HG03196 (cell line): ENCODE measurements around the gene TIGIT.
"Not testable (repeated sequence)": the region's sequence is repeated elsewhere in the genome, so short reads cannot be mapped to it uniquely, and the experiment has no call there.

Source experiments
- ATAC-seq: cut with Tn5 transposase; IDR thresholded peaks from one replicate; pipeline ENCODE4 v1.9.1; 2021; ENCODE audit not compliant: unreplicated experiment

TIGIT gene

DNA sequence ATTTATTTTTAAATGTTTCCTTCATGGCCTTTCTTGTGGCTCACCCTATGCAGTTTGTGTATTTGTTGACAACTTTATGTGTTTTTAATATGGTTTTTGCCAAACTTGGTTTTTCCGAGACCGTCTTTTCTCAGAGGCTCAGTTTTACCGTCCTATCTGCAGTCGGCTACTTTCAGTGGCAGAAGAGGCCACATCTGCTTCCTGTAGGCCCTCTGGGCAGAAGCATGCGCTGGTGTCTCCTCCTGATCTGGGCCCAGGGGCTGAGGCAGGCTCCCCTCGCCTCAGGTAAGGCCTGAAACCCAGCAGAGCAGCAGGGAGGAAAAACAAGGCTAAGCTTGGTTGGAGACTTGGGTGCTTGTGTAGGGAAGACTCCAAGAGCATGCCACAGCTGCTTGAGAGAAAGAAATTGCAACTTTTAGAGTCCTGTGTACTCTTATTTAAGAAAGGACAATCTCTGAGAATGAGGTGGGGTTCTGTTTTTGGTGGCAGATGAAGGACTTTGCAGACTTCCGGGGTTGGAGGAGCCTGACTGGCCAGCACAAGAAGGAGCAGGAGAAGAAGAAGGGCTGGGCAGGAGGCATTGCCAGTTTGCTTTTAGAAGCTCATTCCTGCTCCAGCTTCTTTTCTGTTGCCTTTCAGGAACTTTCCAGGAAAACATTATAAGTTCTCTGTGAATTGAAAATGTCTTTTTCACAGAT is at the start of gene TIGIT:
Gene TIGIT, plus strand, starts transcription at position 191 of the 698 bp plus-strand sequence. Its CDS starts 34 bp downstream, at position 225.
- no peak for ATAC-seq

DNA sequence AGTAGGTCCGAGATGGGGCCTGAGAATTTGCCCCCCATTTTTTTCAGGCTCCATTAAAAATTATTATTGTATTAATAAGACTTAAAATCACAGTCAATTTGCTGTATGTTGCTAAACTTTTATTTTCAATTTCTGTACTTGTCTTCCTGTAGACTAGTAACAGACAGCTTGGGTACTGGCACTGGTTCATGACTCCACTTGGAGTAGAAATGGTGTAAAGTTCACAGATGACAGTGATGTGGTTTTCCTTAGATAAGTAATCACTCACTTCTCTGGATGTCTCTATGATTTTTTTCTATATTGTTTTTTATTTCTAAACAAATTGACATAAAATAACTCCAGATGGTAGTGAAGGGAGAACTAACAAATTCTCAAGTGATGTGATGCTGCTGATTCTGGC is 40.9 kb upstream of the TIGIT start:
- no peak for ATAC-seq

- ATAC-seq, result no peak
Observed at GRCh38 chr3:114253505-114253904, 40.3 kb upstream of the TIGIT start.

DNA sequence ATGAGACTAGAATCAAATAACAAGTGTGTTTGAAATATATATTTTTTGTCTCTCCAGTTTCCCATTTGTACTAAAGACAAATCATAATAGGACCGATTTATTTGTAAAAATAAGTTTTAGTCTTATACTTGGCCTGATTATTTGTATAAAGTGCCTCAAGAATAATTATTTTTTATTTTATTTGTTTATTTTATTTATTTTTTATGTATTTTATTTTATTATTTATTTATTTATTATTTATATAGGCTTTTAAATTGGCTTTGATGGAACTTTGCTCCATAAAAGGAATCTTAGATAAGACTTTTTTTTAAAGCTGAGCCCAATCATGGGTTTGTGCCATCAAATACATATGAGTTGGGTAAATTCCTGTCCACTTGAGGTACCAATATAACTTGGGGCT is 34.3 kb upstream of the TIGIT start:
- no peak for ATAC-seq

GRCh38 chr3:114260152-114260551 is 33.7 kb upstream of the TIGIT start:
- no peak for ATAC-seq

- no peak for ATAC-seq
Observed at GRCh38 chr3:114270019-114270418, 23.8 kb upstream of the TIGIT start.

DNA sequence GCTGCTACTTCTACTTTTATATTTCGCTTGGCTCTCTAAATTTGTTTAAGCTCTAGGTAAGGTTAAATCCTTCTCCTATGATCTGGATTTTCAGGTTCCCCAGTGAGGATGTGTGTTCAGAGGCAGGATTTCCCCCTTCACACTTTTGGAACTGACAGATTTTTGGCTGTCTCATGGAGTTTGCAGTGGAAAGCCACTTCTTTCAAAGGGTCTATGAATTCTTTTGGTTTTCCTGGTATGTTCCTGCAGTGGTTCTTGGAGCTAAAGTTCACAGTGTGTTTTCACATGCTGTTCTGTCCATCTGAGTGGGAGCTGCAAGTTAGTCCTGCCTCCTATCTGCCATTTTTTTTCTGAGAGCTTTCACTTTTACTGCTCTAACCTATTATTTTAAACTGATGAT is 21.6 kb upstream of the TIGIT start:
- no peak for ATAC-seq

DNA sequence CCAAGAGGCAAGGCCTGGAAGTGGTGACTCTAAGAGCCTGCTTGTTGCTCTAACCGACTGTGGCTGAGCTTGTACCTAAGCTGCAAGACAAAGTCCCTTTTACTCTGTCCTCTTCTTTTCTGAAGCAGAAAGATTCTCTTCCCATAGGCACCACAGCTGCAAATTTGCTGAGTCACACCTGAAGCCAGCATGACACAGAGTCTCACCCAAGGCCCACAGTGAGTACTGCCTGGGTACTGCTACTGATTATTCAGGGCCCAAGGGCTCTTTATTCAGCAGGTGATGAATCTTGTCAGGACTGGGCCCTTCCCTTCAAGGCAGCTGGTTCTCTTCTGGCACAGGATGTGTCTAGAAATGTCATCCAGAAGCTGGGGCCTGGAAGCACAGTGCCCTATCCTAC is 18.9 kb upstream of the TIGIT start:
- ATAC-seq, result no peak

DNA sequence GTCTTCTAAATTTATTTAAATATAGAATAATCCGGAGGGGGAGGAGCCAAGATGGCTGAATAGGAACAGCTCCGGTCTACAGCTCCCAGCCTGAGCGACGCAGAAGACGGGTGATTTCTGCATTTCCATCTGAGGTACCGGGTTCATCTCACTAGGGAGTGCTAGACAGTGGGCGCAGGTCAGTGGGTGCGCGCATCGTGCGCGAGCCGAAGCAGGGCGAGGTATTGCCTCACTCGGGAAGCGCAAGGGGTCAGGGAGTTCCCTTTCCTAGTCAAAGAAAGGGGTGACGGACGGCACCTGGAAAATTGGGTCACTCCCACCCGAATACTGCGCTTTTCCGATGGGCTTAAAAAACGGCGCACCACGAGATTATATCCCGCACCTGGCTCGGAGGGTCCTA is 17.0 kb upstream of the TIGIT start:
- ATAC-seq, result not testable (repeated sequence)

DNA sequence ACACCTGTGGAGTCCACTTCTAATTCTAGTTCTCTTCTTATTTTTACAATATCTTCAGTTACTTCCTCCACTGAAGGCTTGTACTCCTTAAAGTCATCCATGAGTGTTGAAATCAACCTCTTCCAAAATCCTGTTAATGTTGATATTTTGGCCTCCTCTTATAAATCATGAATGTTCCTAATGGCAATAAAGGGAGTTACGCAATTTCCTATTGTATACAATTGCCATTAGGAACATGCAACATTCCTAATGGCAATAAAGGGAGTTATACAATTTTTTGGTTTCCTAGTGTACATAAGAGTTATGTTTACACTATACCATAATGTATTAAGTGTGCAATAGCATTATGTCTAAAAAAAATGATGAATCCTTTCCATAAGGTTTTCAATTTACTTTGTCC is 9.2 kb upstream of the TIGIT start:
- no peak for ATAC-seq

GRCh38 chr3:114285648-114286230 is 8.1 kb upstream of the TIGIT start:
- no peak for ATAC-seq

DNA sequence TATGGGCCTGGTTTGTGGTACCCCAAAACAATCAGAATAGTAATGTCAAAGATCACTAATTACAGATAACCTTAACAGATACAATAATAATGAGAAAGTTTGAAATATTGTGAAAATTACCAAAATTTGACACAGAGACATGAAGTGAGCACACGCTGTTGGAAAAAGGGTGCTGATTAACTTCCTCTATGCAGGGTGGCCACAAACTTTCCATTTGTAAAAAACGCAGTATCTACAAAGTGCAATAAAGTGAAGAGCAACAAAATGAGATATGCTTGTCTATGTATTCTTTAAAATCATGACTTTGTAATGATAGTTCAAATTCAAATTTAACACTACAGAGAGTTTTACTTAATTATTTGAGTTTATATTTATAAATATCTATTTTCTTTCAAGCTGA is 7.6 kb upstream of the TIGIT start:
- no peak for ATAC-seq

DNA sequence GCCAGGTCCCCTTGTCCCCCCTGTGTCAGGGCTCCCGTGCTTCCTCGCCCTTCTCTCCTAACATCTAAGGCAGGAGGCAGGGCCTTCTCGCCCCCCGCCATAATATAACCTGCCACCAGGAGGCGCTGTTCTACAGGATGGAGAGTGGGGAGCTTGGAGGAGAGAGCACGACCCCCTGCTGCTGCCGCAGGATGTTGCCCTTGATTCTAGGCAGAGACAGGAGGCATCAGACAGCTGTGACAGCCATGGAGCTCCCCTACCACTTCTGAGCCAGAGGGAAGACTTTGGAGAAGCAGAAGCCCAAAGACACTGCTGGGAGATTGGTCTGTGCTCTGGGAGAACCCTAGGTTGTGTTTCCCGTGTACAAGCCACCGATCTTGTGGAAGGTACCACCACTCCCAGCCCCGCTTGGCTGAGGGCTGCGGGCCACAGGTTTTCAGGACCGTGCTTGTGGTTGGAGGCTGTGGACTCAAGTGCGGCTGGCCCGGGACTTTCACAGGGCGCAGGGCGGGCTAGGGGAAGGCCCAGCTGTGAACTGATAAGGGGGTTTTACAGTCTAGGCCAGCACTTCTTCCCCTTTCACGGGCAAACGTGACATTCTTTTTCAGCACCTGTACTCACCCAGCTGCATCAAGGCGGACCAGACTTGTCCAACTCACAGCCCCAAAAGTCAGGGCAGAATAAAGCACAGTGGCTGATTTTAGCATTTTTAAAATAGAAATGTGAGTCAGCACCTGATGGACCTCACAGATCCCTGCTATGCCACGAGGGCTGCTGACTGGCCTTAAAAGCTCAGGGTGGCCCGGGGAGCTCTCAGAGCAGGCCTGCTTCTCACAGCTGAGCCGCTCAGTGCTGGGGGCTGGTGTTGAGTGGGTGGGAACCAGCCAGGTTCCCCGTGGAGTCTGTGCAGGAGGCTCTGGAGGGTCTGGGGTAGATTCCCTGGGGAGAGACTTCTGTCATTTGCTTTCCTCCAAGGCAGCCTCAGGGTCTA is 2.6 kb upstream of the TIGIT start:
- peak; percentile 88 for ATAC-seq

DNA sequence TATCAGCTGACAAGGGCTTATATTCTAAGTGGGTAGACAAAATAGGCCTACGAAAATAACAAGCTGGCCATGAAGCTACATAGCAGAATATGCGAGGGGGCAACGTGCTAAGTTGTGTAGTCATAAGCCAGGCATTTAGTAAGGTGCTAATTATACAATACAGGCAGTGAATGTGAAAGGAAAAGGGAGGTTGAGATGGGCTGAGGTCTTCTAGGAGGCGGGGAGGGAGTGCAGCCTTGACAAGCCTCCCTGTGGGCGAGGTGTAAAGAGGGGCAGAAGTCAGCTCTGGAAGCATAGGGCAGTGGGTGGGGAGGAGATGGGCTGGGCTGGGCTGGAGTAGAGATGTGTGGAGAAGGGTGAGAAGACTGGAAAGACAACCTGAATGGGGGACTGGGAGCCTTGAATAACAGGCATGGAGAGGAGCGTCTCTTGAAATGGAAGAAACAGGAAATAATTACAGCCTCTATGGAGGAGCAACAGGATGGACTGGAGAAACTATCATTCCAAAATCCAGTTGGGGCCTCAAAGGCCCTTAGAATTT is 1.2 kb downstream of the TIGIT start:
- no peak for ATAC-seq

DNA sequence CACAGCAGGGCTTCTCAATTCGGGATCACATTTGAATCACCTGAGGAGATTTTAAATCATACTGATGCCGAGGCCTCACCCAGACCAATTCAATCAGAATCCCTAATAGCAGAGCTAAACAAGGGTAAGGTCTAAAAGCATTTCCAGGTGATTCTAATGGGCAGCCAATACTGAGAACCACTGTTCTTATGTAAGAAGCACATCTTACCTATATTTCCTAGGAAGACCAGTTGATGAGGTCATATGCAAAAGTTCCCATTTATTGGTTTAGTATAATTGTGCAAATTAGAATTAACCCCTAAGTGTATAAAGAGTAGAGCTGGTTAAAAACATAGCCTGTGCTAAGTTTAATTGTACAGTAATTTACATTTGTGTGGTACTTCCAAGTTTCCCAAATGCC is 2.1 kb downstream of the TIGIT start:
- no peak for ATAC-seq

DNA sequence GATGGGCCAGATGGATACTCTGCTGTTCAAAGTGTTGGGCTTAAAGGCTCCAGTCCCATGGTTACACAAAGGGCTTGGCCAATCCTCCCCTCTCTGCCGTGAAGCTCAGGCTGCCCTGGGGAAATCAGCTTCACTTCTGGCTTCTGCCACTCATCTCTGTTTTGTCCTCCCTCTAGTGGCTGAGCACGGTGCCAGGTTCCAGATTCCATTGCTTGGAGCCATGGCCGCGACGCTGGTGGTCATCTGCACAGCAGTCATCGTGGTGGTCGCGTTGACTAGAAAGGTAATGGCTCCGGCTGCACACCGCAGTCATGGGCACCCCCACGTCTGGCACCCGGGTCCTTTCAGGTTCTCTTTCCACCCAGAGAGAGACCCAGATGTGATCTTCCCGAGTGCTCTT is 5.6 kb downstream of the TIGIT start:
- ATAC-seq, result no peak

DNA sequence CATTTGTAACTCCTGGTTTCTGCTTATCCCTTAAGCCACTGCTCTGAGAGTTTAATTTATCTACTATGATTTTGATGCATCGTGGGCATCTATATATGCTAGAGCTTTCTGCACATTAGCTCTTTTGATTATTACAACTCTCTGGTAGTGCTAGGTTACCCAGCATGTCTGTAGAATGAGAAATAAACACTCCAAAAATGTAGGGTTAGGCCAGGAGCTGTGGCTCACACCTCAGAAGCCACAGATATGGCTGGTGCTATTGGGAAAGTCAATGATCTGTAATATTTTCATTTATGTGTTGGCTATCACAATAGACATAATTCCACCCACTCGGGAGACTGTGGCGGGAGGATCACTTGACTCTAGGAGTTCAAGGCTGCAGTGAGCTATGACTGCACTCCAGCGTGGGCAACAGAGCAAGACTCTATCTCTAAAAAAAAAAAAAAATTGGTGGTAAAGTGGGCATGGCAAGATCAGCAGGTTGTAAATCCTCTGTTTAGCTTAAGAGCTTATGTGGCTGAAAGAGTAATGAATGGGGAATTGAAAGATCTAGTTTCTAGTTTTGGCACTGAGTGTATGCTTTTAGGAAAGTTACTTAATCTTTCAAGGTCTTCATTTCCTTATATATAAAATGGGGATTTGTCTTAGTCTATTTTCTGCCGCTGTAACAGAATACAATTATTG is 6.3 kb downstream of the TIGIT start:
- ATAC-seq, result no peak

DNA sequence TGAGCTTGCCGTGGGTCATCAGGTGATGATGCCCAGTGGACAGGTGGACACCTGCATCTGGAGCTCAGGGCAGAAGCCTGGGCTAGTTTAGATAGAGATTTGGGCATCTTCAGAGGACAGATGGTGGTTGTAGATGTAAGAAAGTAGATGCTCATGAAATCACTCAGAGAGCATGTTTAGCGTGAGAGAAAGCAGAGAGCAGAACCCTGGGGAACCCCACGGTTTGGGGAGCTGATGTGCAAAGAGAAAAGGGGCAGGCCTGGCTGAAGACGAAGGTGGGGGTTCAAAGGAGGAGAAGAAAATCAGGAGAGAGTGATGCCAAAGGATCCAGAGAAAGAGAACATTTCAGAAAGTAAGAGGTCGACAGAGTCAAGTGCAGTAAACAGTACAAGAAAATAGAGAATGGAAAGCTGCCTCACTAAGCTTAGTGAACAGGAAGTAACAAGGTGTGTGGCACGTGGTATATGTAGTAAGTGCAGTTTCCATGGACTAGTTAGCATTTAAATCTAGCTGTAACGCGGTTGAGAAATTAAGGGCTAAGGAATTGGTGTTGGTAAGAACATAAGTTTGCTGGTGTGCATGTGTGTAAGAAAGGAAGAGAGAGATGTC is 13.5 kb downstream of the TIGIT start:
- no peak for ATAC-seq

DNA sequence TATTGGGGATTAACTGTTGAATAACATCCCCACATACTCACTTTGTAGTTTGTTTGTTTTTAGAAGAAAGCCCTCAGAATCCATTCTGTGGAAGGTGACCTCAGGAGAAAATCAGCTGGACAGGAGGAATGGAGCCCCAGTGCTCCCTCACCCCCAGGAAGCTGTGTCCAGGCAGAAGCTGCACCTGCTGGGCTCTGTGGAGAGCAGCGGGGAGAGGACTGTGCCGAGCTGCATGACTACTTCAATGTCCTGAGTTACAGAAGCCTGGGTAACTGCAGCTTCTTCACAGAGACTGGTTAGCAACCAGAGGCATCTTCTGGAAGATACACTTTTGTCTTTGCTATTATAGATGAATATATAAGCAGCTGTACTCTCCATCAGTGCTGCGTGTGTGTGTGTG is 14.0 kb downstream of the TIGIT start:
- ATAC-seq, result no peak

- ATAC-seq, result peak; percentile 7
Observed at GRCh38 chr3:114308377-114308776, 14.5 kb downstream of the TIGIT start.

DNA sequence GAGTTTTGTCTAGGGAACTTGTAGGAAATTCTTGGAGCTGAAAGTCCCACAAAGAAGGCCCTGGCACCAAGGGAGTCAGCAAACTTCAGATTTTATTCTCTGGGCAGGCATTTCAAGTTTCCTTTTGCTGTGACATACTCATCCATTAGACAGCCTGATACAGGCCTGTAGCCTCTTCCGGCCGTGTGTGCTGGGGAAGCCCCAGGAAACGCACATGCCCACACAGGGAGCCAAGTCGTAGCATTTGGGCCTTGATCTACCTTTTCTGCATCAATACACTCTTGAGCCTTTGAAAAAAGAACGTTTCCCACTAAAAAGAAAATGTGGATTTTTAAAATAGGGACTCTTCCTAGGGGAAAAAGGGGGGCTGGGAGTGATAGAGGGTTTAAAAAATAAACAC is 15.0 kb downstream of the TIGIT start:
- peak; percentile 87 for ATAC-seq
